HCT116 (cell line): ENCODE data around the gene HIVEP1.

Experiments
- RAD21 ChIP-seq: IDR thresholded peaks from 2 replicates; pipeline ENCODE4 v1.6.1; 2012; ENCODE audit warnings: low read depth, mild to moderate bottlenecking
- SP1 ChIP-seq: IDR thresholded peaks from 2 replicates; pipeline ENCODE4 v1.6.1; 2012; ENCODE audit warnings: low read depth

DNA sequence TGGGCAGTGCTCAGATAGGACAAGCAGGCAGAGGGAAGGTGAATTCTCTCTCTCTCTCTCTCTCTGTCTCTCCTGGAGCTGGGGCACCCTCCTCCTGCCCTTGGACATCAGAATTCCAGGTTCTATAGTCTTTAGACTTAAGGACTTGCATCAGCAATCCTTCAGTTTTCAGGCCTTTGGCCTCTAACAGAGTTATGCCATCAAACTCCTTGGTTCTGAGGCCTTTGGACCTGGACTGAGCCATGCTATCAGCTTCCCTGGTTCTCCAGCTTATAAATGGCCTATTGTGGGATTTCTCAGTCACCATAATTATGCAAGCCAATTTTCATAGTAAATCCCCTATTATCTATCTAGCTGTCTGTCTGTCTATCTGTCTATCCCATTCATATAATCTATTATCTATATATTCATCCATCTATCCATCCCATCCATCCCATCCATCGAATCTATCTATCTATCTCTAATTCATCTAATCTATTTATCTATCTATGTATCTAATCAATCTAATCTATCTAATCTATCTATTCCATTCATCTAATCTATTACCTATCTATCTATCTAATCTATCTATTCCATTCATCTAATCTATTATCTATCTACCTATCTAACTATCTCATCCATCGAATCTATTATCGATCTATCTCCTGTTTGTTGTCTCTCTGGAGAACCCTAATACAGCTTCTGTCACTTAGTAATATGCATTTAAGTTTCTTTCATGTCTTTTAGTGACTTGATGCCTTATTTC, 48.2 kb upstream of the HIVEP1 start:
- TF ChIP-seq RAD21 (no peak), SP1 (no peak)
